ENCODE data around the gene COL23A1. TPM values are rescaled to one million over a fixed set of nuclear protein-coding genes. Genes with fewer than 3 reads are reported as not detected.

The COL23A1 gene
- total and polyA plus RNA-seq, 2 experiments from 2014 or later = 1.1 to 5.1 TPM

DNA sequence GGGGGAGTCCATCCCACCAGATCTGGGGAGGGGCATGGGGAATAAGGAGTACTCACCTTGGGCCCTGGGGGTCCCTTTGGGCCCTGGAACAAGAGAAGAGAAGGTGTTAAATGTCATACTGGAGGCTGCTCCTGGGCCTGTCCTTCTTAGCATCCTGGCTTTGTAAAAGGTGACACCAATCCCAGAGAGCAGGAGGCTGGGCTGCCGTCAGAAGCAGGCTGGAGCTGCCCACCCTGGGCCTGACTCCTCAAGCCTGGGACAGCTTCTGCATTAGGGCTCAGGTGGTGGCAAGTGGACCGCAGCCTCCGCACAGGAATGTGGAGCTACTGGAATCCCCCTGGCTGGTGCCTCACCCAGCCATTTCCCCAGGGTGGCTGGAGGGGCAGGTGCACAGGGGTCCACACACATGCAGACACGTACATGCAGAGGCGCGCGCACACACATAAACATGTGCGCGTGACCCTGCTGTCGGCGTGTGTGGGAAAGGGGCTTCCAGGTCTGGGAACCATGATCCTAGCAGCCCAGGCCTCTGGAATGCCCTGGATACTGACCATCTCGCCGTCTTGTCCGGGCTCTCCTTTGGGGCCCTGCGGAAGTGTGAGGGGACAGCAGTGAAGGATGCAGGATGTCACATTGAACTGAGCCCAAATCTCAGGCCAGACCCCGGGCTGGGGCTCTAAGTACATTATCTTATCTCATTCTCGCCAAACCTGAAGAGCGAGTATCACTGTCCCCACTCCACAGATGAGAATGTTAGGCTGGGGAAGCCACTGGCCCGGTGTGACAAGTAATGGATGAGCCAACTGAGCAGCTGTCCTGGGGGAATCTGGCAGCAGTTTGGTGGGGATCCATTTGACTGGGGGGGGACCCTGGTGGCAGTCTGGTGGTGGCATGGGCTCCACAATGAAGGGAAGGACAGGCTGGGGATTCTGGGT is 328.3 kb downstream of the COL23A1 start:
- no peaks in the 10 kb centered on the region for H3K36me3 ChIP-seq (replicated peaks; ENCODE audit: insufficient read depth, low read depth)
- no peaks in the 10 kb centered on the region for H4K20me1 ChIP-seq (ENCODE audit: insufficient read depth, poor library complexity, severe bottlenecking)
- no peaks in the 10 kb centered on the region for H3K9me3 ChIP-seq (ENCODE audit: low read depth)
- no peak overlapping the region for H3K4me3 ChIP-seq
- no peak overlapping the region for H3K27ac ChIP-seq
- no peaks in the 10 kb centered on the region for H3K9me2 ChIP-seq (replicated peaks; ENCODE audit: insufficient read depth)
- DNase-seq (ENCODE audit: low spot score) = no peak
- H2AFZ ChIP-seq = no peak overlapping the region
- no peak overlapping the region for H3K4me2 ChIP-seq
- no peaks in the 10 kb centered on the region for H3K79me2 ChIP-seq
- no peak for TF ChIP-seq EZH2phosphoT487 (IDR thresholded peaks at IDR 0.05; ENCODE audit: low read depth, severe bottlenecking, unreplicated experiment)
- TF ChIP-seq EZH2 (IDR thresholded peaks at IDR 0.05; ENCODE audit: borderline replicate concordance) = no peak
- TF ChIP-seq, protein P1, sequence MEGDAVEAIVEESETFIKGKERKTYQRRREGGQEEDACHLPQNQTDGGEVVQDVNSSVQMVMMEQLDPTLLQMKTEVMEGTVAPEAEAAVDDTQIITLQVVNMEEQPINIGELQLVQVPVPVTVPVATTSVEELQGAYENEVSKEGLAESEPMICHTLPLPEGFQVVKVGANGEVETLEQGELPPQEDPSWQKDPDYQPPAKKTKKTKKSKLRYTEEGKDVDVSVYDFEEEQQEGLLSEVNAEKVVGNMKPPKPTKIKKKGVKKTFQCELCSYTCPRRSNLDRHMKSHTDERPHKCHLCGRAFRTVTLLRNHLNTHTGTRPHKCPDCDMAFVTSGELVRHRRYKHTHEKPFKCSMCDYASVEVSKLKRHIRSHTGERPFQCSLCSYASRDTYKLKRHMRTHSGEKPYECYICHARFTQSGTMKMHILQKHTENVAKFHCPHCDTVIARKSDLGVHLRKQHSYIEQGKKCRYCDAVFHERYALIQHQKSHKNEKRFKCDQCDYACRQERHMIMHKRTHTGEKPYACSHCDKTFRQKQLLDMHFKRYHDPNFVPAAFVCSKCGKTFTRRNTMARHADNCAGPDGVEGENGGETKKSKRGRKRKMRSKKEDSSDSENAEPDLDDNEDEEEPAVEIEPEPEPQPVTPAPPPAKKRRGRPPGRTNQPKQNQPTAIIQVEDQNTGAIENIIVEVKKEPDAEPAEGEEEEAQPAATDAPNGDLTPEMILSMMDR (IDR thresholded peaks at IDR 0.05; ENCODE audit: poor library complexity) = no peak
- WGBS (ENCODE audit: low lambda C conversion rate, missing lambda C conversion rate) = 85% methylated on average over 19 of the region's 19 CpGs
- H3K27me3 ChIP-seq = no peaks in the 10 kb centered on the region
- no peaks in the 10 kb centered on the region for H3K4me1 ChIP-seq (ENCODE audit: insufficient read depth)

GRCh38 chr5:178259623-178260536 is 330.3 kb downstream of the COL23A1 start:
- TF ChIP-seq EZH2phosphoT487 (IDR thresholded peaks at IDR 0.05; ENCODE audit: low read depth, severe bottlenecking, unreplicated experiment) (no peak), EZH2 (IDR thresholded peaks at IDR 0.05; ENCODE audit: borderline replicate concordance) (no peak)
- TF ChIP-seq, protein P1 (IDR thresholded peaks at IDR 0.05; ENCODE audit: poor library complexity) = no peak
- WGBS (ENCODE audit: low lambda C conversion rate, missing lambda C conversion rate) = 89% methylated on average over 16 of the region's 21 CpGs
- Histone ChIP-seq H3K4me2 (no peak overlapping the region), H3K27me3 (no peaks in the 10 kb centered on the region), H3K4me3 (no peak overlapping the region), H3K36me3 (replicated peaks; ENCODE audit: insufficient read depth, low read depth) (no peaks in the 10 kb centered on the region), H3K79me2 (no peaks in the 10 kb centered on the region), H3K27ac (no peak overlapping the region), H4K20me1 (ENCODE audit: insufficient read depth, poor library complexity, severe bottlenecking) (no peaks in the 10 kb centered on the region), H2AFZ (no peak overlapping the region), H3K9me2 (replicated peaks; ENCODE audit: insufficient read depth) (no peaks in the 10 kb centered on the region), H3K9me3 (ENCODE audit: low read depth) (no peaks in the 10 kb centered on the region), H3K4me1 (ENCODE audit: insufficient read depth) (no peaks in the 10 kb centered on the region)
- no peak for DNase-seq (ENCODE audit: low spot score)

GRCh38 chr5:178257650-178258049 is 332.5 kb downstream of the COL23A1 start:
- H3K4me1 ChIP-seq (ENCODE audit: insufficient read depth) = no peaks in the 10 kb centered on the region
- no peak overlapping the region for H3K4me2 ChIP-seq
- H3K9me2 ChIP-seq (replicated peaks; ENCODE audit: insufficient read depth) = no peaks in the 10 kb centered on the region
- H4K20me1 ChIP-seq (ENCODE audit: insufficient read depth, poor library complexity, severe bottlenecking) = no peaks in the 10 kb centered on the region
- H3K4me3 ChIP-seq = no peak overlapping the region
- TF ChIP-seq EZH2 (IDR thresholded peaks at IDR 0.05; ENCODE audit: borderline replicate concordance) (no peak), EZH2phosphoT487 (IDR thresholded peaks at IDR 0.05; ENCODE audit: low read depth, severe bottlenecking, unreplicated experiment) (no peak)
- TF ChIP-seq, protein P1 (IDR thresholded peaks at IDR 0.05; ENCODE audit: poor library complexity) = no peak
- no peak for DNase-seq (ENCODE audit: low spot score)
- H3K27ac ChIP-seq = no peak overlapping the region
- H3K36me3 ChIP-seq (replicated peaks; ENCODE audit: insufficient read depth, low read depth) = no peaks in the 10 kb centered on the region
- H3K79me2 ChIP-seq = no peaks in the 10 kb centered on the region
- no peak overlapping the region for H2AFZ ChIP-seq
- WGBS (ENCODE audit: low lambda C conversion rate, missing lambda C conversion rate) = 91% methylated on average over 4 of the region's 4 CpGs
- H3K27me3 ChIP-seq = no peaks in the 10 kb centered on the region
- H3K9me3 ChIP-seq (ENCODE audit: low read depth) = no peaks in the 10 kb centered on the region

Measured in hepatocyte (in vitro differentiated cells).